Naive thymus-derived CD4-positive, alpha-beta T cell (primary cell): ENCODE measurements around the gene MNS1. TPM values are rescaled to one million over a fixed set of nuclear protein-coding genes. Genes with fewer than 3 reads are reported as not detected.
"Not testable (repeated sequence)": the region's sequence is repeated elsewhere in the genome, so short reads cannot be mapped to it uniquely, and the experiment has no call there.

Experiments used
- ATAC-seq: fragments of 150-1000 bp; cut with Tn5 transposase; 2 replicates; pipeline ENCODE4 v1.10.0; 2021; ENCODE audit warnings: mild to moderate bottlenecking, moderate library complexity
- CTCF ChIA-PET: fragments of 350-600 bp; sonication (Branson Sonifier 250); formaldehyde crosslinking; loops from one replicate; lab custom pipeline; 2021; ENCODE audit warnings: antibody characterized with exemption; lab: Charles Lee
- POLR2A ChIA-PET: fragments of 350-600 bp; sonication (Branson Sonifier 250); formaldehyde crosslinking; loops from one replicate; lab custom pipeline; 2021; ENCODE audit warnings: antibody characterized with exemption, inconsistent platforms; lab: Charles Lee
- DNase-seq, 9 donors: peaks; one replicate each; pipeline versions ENCODE4 v3.0.0 to v3.0.0-alpha.2; 2020 to 2022; ENCODE audit warnings: mixed read lengths in 1 of 9
- H3K27ac ChIP-seq: one replicate; pipeline ENCODE4 v1.7.0; 2013; ENCODE audit warnings: mild to moderate bottlenecking, low read depth, low read length, moderate library complexity
- H3K27me3 ChIP-seq, 2 donors: one replicate each; pipeline ENCODE4 v1.7.0; 2013; ENCODE audit warnings: low read length in 2 of 2, mild to moderate bottlenecking in 2 of 2, moderate library complexity in 2 of 2; ENCODE audit not compliant: control insufficient read depth in 2 of 2, insufficient read depth in 2 of 2
- H3K36me3 ChIP-seq, 3 experiments: 1 replicate in 2 of 3; 2 replicates in 1 of 3; pipeline ENCODE4 v1.7.0; 2013; ENCODE audit warnings: low read length in 3 of 3, mild to moderate bottlenecking in 3 of 3, moderate library complexity in 1 of 3; ENCODE audit not compliant: insufficient read depth in 3 of 3, control insufficient read depth in 2 of 3
- H3K4me1 ChIP-seq, 2 donors: one replicate each; pipeline ENCODE4 v1.7.0; 2013; ENCODE audit warnings: low read length in 2 of 2, mild to moderate bottlenecking in 2 of 2, moderate library complexity in 1 of 2; ENCODE audit not compliant: control insufficient read depth in 2 of 2, insufficient read depth in 2 of 2
- H3K4me3 ChIP-seq: 2 replicates; pipeline ENCODE4 v1.7.0; 2013; ENCODE audit warnings: mild to moderate bottlenecking, low read length
- H3K9me3 ChIP-seq, 3 experiments: 1 replicate in 2 of 3; 2 replicates in 1 of 3; pipeline ENCODE4 v1.7.0; 2013; ENCODE audit warnings: low read length in 3 of 3; ENCODE audit not compliant: control insufficient read depth in 2 of 3
- H3K27ac Mint-ChIP-seq, 9 donors: one replicate each; pipeline ENCODE4 v1.8.0; 2020 to 2022; ENCODE audit warnings: mixed read lengths in 9 of 9, mild to moderate bottlenecking in 8 of 9, moderate library complexity in 5 of 9, inconsistent platforms in 2 of 9
- H3K27me3 Mint-ChIP-seq, 5 donors: one replicate each; pipeline ENCODE4 v1.8.0; 2021 to 2022; ENCODE audit warnings: mixed read lengths in 5 of 5, mild to moderate bottlenecking in 1 of 5
- H3K36me3 Mint-ChIP-seq, 5 donors: one replicate each; pipeline ENCODE4 v1.8.0; 2020 to 2022; ENCODE audit warnings: mixed read lengths in 5 of 5, mild to moderate bottlenecking in 3 of 5, inconsistent platforms in 1 of 5
- H3K4me1 Mint-ChIP-seq, 7 donors: one replicate each; pipeline ENCODE4 v1.8.0; 2020 to 2022; ENCODE audit warnings: mixed read lengths in 7 of 7, mild to moderate bottlenecking in 3 of 7, inconsistent platforms in 1 of 7
- H3K4me3 Mint-ChIP-seq, 10 donors: one replicate each; pipeline ENCODE4 v1.8.0; 2020 to 2022; ENCODE audit warnings: mild to moderate bottlenecking in 10 of 10, mixed read lengths in 10 of 10, moderate library complexity in 6 of 10, inconsistent platforms in 2 of 10
- H3K9me3 Mint-ChIP-seq, 11 donors: one replicate each; pipeline ENCODE4 v1.8.0; 2020 to 2022; ENCODE audit warnings: mixed read lengths in 11 of 11, mild to moderate bottlenecking in 4 of 11, inconsistent platforms in 1 of 11, moderate library complexity in 1 of 11
- intact Hi-C, 2 donors: fragments of 100-400 bp; cut with micrococcal nuclease; formaldehyde crosslinking; loops; one replicate each; pipeline ENCODE4 v1.15.1; 2023
- polyA plus RNA-seq, 2 donors: library from polyadenylated mRNA; unstranded; fragments of 300-500 nt; fragmentation: Illumina TruSeq; gene quantifications; one replicate each; pipeline ENCODE4 v1.2.3, GENCODE V29; 2021
- total RNA-seq, 6 experiments: library from RNA in 5 of 6; stranded (reverse) in 5 of 6; gene quantifications; 1 replicate in 5 of 6; 2 replicates in 1 of 6; pipeline ENCODE4 v1.2.3 and lab custom pipeline; 2021 to 2026

The MNS1 gene
- total and polyA plus RNA-seq, 7 experiments from 2014 or later, result 0.24 to 0.53 (median 0.31) TPM; not detected in 4

DNA sequence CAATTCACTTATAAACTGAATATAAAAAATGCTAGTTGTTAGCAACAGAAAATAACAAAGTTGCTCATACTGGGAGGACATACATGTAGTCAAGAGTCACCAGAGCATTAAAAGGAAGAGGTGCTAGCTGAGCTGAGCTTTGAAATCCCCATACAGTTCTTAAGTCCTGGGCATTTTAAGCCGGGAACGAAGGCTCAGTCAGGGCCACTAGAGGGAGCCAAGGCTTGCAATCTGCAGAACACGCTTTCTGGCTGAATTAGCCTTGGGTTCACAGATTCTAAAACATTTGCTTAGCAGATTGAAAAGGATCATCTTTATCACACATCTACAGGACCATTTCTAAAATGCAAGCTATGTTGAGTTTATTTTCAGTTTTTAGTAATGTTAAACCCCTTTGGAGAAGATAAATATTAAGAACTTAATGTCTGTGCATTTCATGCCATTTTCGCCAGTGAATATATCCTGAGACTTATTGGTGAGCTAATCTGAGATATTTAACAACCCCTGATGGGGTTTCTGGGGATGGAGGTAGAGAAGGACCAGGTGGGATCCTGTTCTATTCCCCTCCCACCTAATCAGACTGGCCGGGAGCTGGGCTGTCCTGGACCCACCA lies 26.3 kb upstream of the MNS1 start:
- ATAC-seq (peak; percentile 74), DNase-seq (peak in 7 of 9 donors; percentile 24 to 49 (median 40))
- ChIA-PET POLR2A (interaction anchor here (0.8 kb wide), 1 partner anchor 1249 kb away, joined by 3 read pairs; no protein-coding TSS in a partner anchor), CTCF (interaction anchor here (0.6 to 2.1 kb wide), 9 partner anchors 9 to 1050 kb away, joined by 3 to 11 read pairs (median 4); no protein-coding TSS in a partner anchor)
- no peaks in the 10 kb centered on the region for H3K27me3 ChIP-seq
- no peaks in the 10 kb centered on the region for H3K9me3 ChIP-seq
- H3K9me3 Mint-ChIP-seq, result no peaks in the 10 kb centered on the region
- H3K4me3 ChIP-seq, result no peak overlapping the region
- no peak overlapping the region for H3K4me3 Mint-ChIP-seq
- no peaks in the 10 kb centered on the region for H3K36me3 ChIP-seq
- H3K4me1 Mint-ChIP-seq, result peaks cover 0 to 8% (median 0%) of the 10 kb centered on the region in 7 donors
- H3K4me1 ChIP-seq, result no peaks in the 10 kb centered on the region
- H3K27ac Mint-ChIP-seq, result no peak overlapping the region
- H3K27me3 Mint-ChIP-seq, result peaks cover 0 to 15% (median 6%) of the 10 kb centered on the region in 5 donors
- H3K36me3 Mint-ChIP-seq, result no peaks in the 10 kb centered on the region
- H3K27ac ChIP-seq, result no peak overlapping the region
- intact Hi-C loops, result loop anchor here (1.0 to 10.0 kb wide), 4 partner anchors 654 to 1036 kb away; no protein-coding TSS in a partner anchor

DNA sequence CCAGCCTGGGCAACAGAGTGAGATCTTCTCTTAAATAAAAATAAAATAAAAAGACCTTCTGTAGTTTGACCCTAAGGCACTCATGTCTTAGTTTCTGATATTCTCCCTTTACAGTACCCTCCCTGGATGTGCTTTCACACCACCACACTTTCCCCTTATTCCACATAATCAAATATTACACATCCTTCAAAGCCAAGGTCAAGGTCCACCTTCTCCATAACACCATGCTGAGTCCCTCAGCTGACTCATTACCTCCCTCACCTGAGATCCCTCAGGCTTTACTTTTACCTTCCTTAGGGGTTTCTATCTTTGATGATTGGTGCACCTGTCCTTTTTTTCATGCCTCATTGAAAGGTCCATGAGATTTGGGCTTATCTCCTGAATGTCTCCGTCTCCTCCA lies 25.5 kb upstream of the MNS1 start:
- intact Hi-C loops, result loop anchor here in 1 of 2 donors (5.0 to 10.0 kb wide), 2 partner anchors 654 to 1037 kb away; no protein-coding TSS in a partner anchor
- Histone ChIP-seq H3K4me3 (no peak overlapping the region), H3K27me3 (no peaks in the 10 kb centered on the region), H3K4me1 (no peaks in the 10 kb centered on the region), H3K36me3 (no peaks in the 10 kb centered on the region), H3K27ac (no peak overlapping the region), H3K9me3 (no peaks in the 10 kb centered on the region)
- ChIA-PET CTCF (interaction anchor here (0.8 to 2.1 kb wide), 7 partner anchors 8 to 1037 kb away, joined by 3 to 11 read pairs (median 6); no protein-coding TSS in a partner anchor), POLR2A (no interaction called here)
- Mint-ChIP-seq H3K4me3 (no peak overlapping the region), H3K27me3 (peaks cover 0 to 13% (median 5%) of the 10 kb centered on the region in 5 donors), H3K27ac (no peak overlapping the region), H3K4me1 (peaks cover 0 to 8% (median 0%) of the 10 kb centered on the region in 7 donors), H3K36me3 (no peaks in the 10 kb centered on the region), H3K9me3 (no peaks in the 10 kb centered on the region)
- no peak for ATAC-seq
- no peak for DNase-seq

DNA sequence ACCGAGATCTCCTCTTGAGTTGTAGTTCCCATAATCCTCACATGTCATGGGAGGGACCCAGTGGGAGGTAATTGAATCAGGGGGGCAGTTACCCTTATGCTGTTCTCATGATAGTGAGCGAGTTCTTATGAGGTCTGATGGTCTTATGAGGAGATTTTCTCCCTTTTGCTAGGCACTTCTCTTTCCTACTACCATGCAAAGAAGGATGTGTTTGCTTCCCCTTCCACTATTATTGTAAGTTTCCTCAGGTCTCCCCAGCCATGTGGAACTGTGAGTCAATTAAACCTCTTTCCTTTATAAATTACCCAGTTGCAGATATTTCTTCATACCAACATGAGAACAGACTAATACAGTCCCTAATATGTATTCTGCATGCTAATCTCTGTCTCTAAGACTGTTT lies 21.3 kb upstream of the MNS1 start:
- H3K27ac Mint-ChIP-seq, H3K27me3 ChIP-seq, POLR2A ChIA-PET, H3K4me3 ChIP-seq, H3K4me1 ChIP-seq, DNase-seq, H3K4me3 Mint-ChIP-seq, H3K9me3 Mint-ChIP-seq, CTCF ChIA-PET, H3K4me1 Mint-ChIP-seq, ATAC-seq, H3K27ac ChIP-seq, H3K36me3 ChIP-seq, intact Hi-C loops, H3K9me3 ChIP-seq, H3K36me3 Mint-ChIP-seq: not testable (repeated sequence)
- H3K27me3 Mint-ChIP-seq, result peaks cover 0 to 14% (median 0%) of the 10 kb centered on the region in 5 donors

DNA sequence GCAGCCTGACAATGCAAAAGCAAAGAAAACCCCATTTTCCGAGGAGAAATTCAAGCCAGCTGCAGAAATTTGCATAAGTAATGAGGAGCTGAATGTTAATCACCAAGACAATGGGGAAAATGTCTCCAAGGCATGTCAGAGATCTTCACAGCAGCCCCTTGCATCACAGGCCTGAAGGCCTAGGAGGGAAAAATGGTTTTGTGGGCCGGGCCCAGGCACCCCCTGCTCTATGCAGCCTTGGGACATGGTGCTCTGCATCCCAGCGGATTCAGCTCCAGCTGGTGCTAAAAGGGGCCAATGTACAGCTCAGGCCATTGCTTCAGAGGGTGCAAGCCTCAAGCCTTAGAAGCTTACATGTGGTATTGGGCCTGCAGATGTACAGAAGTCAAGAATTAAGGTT lies 20.5 kb upstream of the MNS1 start:
- H3K27me3 ChIP-seq, intact Hi-C loops, H3K27ac Mint-ChIP-seq, POLR2A ChIA-PET, H3K27ac ChIP-seq, ATAC-seq, H3K36me3 ChIP-seq, H3K9me3 ChIP-seq, H3K4me3 Mint-ChIP-seq, H3K4me3 ChIP-seq, CTCF ChIA-PET, H3K4me1 ChIP-seq, H3K4me1 Mint-ChIP-seq, DNase-seq, H3K36me3 Mint-ChIP-seq: not testable (repeated sequence)
- Mint-ChIP-seq H3K27me3 (peaks cover 0 to 12% (median 4%) of the 10 kb centered on the region in 5 donors), H3K9me3 (peaks cover 0 to 11% (median 3%) of the 10 kb centered on the region in 11 donors)

DNA sequence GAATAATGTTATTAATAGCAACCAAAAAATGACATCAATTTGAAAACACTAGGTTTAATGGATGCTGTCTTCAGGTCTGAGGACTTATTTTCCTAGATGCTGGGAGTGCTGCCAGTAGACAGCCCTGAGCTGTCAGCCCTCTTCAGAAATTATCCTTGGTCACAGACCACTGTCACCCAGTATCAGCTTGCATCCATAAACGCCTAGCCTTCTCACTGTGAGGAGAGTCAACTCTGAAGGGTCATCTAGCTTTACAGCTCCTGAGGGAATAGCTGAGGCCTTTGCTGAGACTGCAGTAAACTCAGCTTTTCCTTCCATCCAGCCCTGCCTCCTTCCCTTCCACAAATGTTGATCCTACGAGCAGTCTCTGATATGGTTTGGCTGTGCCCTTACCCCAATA lies 19.4 kb upstream of the MNS1 start:
- no peaks in the 10 kb centered on the region for H3K4me1 ChIP-seq
- CTCF ChIA-PET, result no interaction called here
- intact Hi-C loops, result no loop called here

DNA sequence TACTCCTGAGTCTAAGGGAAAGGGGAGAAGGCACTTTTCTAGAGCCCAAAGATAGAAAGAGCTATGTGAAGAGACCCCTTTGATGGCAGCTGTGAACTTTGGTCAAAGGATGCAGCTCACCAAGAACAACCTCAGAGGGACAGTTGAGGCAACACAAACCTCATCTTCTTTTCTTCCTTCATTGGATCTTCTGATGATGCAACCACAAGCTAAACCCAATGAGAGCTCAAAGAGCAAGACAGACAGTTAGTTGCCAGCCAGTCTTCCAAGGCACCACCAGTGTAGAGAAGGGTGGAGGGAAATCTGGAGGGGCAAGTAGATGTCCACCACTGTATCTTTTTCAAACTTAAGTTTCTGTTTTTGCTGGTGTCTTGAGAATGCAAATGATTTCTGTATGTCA lies 10.4 kb upstream of the MNS1 start:
- Mint-ChIP-seq H3K4me1 (no peaks in the 10 kb centered on the region), H3K9me3 (peaks cover 0 to 17% (median 4%) of the 10 kb centered on the region in 11 donors), H3K27ac (no peak overlapping the region), H3K36me3 (peaks cover 0 to 4% (median 1%) of the 10 kb centered on the region in 5 donors), H3K27me3 (peaks cover 0 to 31% (median 16%) of the 10 kb centered on the region in 5 donors), H3K4me3 (no peak overlapping the region)
- H3K4me3 ChIP-seq, result no peak overlapping the region
- ChIA-PET CTCF (no interaction called here), POLR2A (no interaction called here)
- no peak for ATAC-seq
- intact Hi-C loops, result no loop called here
- DNase-seq, result no peak
- H3K36me3 ChIP-seq, result no peaks in the 10 kb centered on the region
- no peaks in the 10 kb centered on the region for H3K9me3 ChIP-seq
- no peak overlapping the region for H3K27ac ChIP-seq
- no peaks in the 10 kb centered on the region for H3K27me3 ChIP-seq
- H3K4me1 ChIP-seq, result no peaks in the 10 kb centered on the region

More for the DNA sequence above, 19.4 kb upstream of the MNS1 start:
- no peak overlapping the region for H3K4me3 Mint-ChIP-seq
- peaks cover 0 to 10% (median 7%) of the 10 kb centered on the region in 5 donors for H3K27me3 Mint-ChIP-seq
- POLR2A ChIA-PET, result interaction anchor here (0.6 kb wide), 1 partner anchor 770 kb away, joined by 3 read pairs; no protein-coding TSS in a partner anchor
- no peaks in the 10 kb centered on the region for H3K9me3 ChIP-seq
- H3K27ac ChIP-seq, result no peak overlapping the region
- ATAC-seq, result no peak
- DNase-seq, result no peak
- H3K36me3 Mint-ChIP-seq, result peaks cover 0 to 3% (median 1%) of the 10 kb centered on the region in 5 donors
- no peak overlapping the region for H3K4me3 ChIP-seq
- H3K27ac Mint-ChIP-seq, result no peak overlapping the region
- no peaks in the 10 kb centered on the region for H3K36me3 ChIP-seq
- no peaks in the 10 kb centered on the region for H3K4me1 Mint-ChIP-seq
- H3K9me3 Mint-ChIP-seq, result peaks cover 0 to 14% (median 6%) of the 10 kb centered on the region in 11 donors
- H3K27me3 ChIP-seq, result no peaks in the 10 kb centered on the region
